T1000 (cell line): ENCODE results near the gene KISS1R.

ENCODE experiments used
- DNase-seq: peaks from one replicate; lab custom pipeline; 2025; ENCODE audit warnings: mixed read lengths; lab: John Stamatoyannopoulos, UW

KISS1R gene

DNA sequence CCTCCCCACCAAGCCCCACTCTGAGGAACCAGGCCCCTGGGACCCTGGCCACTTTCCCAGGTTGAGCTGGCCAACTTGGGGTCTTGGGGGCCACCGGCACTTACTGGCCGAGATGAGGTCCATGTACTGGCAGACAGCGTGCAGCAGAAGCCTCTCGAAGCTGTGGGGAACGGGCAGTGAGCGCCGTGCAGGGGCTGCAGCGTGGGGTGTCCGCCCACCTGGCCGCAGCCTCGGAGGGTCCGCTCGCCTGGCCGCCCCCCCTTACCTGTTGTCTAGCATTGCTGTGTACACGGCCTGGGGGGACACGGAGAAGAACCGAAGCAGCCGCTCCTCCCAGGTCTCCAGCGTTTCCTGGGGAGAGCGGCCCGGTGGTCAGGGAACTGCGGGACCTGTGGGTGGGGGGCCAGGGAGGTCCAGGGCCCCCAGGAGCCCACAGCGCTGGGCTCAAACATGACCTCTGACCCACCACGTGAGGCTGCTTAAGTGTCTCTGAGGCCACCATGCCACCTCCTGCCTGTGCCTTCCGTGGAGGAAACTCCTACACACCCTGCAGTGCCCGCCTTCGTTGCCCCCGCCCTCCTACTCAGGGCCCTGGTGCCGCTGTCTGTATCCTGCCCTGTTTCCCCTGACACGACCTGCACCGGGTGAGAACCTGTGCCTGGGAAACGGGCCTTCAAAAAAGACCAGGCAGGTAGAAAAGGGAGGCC lies 17.6 kb upstream of the KISS1R start:
- no peak for DNase-seq

DNA sequence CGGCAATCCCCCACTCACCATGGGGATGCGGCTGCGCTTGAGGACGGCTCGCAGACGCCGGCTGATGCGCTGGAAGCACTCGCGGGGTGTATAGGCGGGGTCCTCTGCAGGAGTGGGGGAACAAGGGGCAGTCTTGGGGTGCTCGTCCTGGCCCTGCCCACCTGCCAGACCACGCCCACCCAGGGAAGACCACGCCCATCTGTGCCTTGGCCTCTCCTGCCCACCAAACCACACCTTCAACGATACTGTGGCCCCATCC lies 17.2 kb upstream of the KISS1R start:
- DNase-seq, result no peak

DNA sequence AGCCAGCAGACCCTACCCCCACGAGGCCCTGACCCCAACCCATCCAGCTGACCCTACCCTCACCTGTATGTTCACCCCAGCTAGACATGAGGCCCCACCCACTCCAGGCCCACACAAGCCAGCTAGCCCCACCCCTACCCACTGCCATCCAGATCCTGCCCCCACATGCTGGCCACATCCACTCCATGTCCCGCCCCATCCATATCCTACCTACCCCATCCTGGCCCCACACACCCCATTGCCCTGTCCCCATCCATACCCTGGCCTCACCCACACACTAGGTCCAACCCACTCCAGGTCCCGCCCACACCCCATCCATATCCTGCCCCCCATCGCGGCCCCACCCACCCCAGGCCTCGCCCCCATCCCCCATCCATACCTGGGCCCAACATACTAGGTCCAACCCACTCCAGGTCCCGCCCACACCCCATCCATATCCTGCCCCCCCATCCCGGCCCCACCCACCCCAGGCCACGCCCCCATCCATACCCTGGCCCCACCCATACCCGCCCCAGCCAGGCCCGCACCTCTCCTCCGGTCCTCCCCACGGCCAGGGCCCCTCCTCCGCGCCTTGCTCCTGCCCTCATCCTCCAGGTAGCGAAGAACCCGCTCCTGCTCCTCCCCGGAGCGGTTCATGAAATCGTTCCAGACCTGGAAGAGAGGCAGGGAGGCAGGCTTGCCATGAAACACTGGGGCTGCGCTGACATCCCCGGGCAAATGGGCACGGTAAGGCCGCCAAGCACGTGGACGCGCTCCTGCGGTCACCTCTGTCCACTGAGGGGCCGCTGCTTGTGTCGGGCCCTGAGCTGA lies 16.6 kb upstream of the KISS1R start:
- no peak for DNase-seq

DNA sequence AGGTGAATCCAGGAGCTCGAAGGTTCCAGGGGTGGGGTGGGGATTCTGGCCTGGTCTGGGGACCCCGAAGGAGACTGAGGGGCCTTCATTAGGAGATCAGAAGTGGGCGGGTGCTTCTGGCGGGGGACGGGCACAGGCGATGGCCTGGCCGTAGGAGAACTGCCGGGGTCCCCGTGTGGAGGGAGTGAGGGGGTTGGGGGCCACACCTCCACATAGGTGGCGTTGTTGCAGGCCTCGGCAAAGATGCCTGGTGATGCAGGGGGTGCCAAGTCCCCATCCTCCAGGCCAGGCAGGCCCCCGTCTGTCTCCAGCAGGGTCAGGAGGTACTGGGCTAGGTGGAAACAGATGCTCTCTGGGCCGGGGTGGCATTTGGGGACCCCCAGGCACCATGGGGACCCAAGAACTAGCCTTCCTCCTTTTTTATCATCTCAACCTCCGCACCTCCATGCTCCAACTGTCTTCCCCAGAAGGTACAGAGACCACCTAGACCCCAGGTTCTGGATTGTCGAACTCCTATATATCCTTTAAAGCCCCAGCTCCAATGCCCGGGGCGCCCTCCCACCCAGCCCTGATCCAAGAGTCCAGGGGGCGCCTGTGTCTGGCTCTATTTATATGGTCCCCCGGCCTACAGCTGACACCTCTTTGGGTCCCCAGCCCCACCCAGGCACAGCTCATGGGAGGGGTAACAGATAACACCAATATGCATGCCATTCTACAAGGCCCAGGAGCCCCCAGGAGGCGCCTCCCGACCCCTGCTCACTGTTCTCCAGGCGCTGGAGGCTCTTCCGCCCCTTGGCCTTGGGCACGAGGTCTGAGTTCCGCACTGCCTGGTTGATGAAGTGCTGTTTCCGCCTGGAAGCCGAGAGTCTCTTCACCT lies 15.7 kb upstream of the KISS1R start:
- no peak for DNase-seq

DNA sequence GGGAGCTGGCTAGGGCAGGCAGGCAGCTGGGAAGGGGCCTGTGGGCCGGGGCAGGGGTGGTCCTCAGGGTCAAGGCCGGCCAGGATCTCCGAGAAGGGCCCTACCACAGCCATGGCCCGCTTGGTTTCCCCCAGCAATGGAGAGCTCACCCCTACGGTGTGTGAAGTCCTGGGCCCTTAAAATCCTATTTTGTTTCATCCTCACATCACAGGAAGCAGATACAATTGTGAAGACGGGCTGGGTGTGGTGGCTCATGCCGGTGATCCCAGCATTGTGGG lies 15.1 kb upstream of the KISS1R start:
- DNase-seq, result no peak

DNA sequence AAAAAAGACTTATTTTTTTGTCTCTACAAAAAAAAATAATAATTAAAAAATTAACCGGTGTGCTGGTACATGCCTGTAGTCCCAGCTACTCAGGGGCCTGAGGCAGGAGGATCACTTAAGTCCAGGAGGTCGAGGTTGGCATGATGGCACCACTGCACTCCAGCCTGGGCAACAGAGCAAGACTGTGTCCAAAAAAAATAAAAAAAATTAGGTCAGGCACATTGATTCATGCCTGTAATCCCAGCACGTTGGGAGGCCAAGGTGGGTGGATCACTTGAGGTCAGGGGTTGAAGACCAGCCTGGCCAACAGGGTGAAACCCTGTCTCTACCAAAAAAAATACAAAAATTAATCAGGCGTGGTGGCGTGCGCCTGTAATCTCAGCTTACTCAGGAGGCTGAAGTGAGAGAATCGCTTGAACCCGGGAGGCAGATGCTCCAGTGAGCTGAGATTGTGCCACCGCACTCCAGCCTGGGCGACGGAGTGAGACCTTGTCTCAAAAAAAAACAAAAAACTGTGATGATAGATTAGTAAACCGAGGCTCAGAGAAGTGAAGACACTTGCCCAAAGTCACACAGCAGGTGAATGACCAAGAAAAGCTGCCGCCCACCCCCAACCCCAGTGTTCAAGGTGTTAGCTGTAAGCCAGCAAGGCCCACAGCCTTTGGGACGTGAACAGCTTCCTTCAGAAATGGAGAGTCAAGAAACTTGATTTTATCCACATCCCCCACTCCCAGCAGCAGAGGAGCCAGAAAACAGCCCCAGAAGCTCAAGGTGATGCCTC lies 14.5 kb upstream of the KISS1R start:
- no peak for DNase-seq

DNA sequence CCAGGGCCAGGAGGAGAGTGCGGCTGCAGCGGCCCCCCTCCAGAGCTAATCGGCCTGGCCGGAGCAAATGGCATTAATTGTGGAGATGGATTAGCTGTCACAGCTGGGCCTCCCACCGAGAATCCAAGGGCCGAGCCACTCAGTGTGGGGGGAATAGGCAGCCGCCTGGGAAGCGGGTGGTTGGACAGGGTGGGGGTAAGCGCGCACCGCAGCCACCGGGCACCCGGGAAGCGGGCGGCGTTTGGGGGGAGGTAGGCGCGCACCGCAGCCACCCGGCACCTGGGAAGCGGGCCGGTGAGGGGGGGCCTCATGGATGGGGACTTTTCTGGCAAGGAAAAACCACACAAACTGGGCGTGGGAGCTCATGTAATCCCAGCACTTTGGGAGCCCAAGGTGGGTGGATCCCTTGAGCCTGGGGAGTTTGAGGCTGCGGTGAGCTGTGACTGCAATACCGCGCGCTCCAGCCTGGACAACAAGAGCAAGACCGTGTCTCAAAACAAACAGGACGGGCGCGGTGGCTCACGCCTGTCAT lies 13.8 kb upstream of the KISS1R start:
- no peak for DNase-seq

DNA sequence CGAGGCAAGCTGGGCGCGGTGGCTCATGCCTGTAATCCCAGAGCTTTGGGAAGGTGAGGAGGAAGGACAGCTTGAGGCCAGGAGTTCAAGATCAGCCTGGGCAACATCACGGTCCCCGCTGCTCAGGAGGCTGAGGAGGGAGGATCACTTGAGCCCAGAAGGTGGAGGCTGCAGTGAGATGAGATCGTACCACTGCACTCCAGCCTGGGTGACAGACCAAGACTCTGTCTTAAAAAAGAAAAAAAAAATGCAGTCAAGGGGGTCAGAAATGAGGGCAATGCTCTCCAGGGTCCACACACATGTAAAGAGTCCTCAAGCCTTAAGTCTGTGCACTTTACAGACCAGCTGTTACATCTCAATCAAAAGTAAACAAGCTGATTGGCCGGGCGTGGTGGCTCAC lies 12.6 kb upstream of the KISS1R start:
- DNase-seq, result no peak

DNA sequence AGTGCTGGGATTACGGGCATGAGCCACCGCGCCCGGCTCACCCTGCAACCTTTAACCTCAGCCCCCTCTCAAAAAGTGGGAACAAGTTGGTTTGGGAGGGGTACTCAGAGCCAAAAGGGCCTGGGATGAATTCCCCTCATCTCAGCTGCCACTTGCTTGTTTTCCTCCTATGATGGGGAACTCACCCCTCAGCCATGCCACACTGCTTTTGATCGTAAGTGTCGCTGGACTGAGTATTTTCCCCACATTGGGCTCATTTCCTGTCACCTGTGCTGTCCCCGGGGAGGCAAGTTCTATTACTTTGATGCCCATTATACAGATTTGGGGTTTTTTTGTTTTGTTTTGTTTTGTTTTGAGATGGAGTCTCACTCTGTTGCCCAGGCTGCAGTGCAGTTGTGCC lies 10.7 kb upstream of the KISS1R start:
- no peak for DNase-seq

DNA sequence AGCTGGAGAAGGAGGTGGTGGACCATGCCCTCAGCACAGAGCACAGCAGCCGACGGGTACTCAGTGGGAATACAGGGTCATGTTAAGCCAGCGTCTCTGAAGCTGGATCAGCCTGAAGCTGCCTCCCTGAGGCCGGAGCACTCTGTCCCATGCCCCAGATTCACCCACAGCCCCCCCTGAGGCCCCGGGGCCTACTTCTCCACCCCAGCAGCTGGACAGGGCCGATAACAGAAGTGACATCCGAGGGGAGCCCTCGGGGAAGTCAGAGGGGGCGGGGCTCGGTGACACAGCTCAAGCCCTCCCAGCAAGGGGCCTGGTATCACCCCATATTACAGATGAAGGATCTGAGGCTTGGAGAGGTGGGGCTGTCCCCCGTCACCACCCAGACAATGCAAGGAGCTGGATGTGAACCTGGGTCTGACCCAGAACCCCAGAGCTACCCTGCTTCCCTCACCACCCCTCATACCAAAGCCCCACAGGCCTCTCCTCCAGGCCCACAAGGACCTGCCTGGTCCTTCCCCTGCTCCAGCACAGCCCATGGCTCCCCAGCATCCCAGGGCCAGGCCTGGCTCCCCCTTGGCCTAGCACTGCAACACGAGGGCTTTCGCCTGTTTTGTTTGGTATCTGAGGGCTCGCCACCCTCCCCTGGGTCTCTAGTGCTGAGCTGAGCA lies 9.8 kb upstream of the KISS1R start:
- no peak for DNase-seq

DNA sequence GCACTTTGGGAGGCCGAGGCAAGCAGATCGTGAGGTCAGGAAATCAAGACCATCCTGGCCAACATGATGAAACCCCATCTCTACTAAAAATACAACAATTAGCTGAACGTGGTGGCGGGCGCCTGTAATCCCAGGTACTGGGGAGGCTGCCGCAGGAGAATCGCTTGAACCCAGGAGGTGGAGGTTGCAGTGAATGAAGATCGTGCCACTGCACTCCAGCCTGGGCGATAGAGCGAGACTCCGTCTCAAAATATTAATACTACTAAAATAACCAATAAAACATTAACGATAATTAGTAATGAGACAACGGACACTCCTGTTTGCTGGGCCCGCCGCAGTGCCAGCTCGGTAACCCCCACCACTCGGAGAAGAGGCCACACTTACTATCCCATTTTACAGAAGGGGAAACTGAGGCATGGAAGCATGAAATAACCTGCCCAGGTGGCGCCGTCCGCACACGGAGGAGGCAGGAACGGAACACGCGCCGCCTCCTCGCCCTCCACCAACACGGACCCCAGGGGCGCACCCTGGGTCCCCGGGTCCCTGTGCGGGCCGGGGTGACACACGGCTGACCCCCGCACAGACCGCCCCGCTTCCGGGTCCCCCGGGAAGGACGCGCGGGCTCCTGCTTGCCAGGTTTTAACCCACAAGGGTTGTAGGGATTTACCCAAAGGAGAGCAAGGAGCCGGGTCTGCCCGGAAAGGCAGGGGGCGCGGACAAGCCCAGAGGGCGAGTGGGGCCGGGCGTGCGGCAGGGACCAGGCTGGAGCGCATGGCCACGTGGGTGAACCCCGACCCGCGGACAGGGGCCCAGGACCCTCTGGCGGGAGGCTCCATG lies 5.7 kb upstream of the KISS1R start:
- DNase-seq, result no peak

DNA sequence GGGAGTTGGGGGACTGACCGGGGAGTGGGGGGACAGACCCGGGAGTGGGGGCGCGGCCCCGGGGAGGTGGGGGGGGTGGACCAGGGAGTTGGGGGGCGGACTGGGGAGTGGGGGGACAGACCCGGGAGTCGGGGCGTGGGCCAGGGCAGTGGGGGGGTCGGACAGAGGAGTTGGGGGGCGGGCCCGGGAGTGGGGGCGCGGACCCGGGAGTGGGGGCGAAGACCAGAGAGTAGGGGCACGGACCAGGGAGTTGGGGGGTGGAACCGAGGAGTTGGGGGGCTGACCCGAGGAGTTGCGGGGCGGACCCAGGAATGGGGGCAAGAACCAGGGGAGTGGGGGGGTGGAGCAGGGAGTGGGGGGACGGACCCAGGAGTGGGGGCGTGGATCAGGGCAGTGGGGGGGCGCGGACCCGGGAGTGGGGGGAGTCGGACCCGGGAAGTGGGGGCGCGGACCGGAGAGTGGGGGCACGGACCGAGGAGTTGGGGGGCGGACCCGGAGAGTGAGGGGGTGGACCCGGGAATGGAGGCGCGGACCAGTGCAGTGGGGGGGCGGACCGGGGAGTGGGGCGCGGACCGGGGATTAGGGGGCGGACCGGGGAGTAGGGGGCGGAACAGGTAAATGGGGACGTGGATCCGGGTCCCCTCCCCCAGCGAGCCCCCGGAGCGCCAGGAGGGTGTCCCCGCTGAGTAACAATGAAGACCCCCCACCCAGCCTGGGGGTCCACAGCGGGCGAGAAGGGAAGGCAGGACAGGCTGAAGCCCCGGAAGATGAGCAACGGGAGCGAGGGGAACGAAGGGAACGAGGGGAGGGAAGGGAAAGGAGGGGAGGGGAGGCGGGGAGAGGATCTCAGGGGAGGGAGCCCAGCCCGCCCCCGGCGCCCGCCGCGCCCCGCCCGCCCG lies 4.7 kb upstream of the KISS1R start:
- no peak for DNase-seq

DNA sequence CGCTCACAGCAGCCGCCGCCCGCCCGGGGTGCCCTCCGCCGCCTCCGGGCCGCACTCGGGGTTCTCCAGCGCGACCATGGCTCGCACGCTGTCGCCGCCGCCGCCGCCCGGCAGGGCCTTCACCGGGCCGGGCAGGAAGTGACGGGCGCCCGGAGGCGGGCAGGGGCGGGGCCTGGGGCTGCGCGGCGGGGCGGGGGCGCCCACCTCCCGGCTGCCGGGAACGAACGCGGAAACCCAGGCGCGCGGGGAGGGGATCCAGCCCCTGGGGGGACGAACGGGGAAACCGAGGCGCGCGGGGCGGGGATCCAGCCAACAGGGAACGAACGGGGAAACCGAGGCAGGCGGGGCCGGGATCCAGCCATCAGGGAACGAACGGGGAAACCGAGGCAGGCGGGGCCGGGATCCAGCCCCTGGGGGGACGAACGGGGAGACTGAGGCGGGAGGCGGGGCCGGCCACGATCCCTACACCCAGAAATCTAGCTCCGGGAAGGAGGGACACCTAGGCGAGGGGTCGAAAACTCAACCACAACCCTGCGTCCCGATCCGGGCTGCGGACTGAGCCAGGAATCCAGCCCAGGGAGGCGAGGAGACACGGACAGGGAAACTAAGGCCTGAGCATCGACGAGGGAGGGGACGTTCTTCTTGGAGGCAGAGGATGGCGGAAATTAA lies 3.9 kb upstream of the KISS1R start, which contains the start of gene R3HDM4:
Gene R3HDM4 (minus strand): TSS at position 140 of the 669 bp plus-strand sequence. CDS start 62 bp downstream, at position 78.
- peak; percentile 39 for DNase-seq

DNA sequence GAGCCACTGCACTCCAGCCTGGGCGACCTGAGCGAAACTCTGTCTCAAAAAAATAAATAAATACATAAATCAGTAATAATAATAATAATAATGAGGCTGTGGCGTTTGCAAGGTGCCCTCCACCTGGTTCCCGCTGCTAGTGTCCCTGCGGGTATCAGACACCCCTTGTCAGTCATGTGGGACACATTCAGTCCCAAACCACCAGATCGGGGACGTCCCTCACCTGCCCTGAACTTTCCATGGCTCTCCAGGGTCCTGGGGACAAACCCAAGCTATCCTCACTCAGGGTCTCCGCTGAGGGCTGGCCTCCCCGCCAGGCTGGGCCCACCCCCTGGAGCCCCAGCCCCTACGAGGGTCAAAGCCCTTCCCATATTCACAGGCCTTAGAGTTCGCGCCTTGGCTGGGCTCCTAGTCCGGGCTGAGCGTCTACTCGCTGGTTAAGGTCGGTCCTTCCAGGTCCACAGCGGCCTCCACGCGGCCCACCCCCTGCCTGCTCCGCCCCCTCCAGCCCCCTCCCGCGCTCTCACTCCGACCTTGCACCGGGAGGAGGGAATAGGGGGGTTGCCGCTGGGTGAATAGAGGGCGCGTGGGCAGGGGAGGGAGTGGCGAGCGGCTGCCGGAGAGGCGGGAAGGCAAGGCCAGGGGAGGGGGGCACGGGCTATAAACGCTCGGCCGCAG lies 349 bp upstream of the KISS1R start:
- no peak for DNase-seq

DNA sequence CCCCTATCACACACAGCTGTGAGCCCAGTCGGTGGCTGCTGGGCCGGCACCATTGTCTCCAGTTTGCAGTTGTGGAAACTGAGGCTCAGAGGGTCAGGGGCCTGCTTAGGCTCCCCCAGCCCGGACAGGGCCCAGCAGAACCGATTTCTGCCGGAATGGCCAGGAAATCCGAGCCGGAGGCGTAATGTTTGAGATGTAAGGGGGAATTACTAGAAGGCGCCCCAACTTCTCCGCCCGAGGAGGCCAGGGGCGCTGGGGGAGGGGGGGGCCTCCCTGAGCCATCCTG lies 962 bp downstream of the KISS1R start:
- DNase-seq, result no peak

DNA sequence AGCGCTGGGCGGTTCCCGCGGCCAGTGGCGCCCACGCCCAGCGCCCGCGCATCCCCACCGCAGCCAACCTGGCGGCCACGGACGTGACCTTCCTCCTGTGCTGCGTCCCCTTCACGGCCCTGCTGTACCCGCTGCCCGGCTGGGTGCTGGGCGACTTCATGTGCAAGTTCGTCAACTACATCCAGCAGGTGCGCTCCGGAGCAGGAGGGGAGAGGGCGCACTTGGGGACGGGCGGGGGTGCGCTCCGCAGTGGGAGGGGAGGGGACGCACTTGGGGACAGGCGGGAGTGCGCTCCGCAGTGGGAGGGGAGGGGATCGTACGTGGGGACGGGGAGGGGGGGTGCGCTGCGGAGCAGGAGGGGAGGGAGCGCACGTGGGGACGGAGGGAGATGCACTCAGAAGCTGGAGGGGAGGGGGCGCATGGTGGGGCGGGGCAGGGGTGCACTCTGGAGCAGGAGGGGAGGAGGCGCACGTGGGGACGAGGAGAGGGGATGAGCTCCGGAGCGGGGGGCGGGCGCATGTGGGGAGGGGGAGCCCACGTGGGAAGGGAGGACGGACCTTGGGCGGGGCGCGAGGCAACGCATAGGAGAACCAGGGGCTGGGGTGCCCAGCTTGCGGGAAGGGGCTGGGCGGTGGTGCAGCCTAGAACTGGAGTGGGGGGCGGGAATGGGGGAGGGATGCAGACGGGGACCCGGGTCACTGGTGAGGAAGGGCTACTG lies 1.5 kb downstream of the KISS1R start:
- DNase-seq, result no peak

DNA sequence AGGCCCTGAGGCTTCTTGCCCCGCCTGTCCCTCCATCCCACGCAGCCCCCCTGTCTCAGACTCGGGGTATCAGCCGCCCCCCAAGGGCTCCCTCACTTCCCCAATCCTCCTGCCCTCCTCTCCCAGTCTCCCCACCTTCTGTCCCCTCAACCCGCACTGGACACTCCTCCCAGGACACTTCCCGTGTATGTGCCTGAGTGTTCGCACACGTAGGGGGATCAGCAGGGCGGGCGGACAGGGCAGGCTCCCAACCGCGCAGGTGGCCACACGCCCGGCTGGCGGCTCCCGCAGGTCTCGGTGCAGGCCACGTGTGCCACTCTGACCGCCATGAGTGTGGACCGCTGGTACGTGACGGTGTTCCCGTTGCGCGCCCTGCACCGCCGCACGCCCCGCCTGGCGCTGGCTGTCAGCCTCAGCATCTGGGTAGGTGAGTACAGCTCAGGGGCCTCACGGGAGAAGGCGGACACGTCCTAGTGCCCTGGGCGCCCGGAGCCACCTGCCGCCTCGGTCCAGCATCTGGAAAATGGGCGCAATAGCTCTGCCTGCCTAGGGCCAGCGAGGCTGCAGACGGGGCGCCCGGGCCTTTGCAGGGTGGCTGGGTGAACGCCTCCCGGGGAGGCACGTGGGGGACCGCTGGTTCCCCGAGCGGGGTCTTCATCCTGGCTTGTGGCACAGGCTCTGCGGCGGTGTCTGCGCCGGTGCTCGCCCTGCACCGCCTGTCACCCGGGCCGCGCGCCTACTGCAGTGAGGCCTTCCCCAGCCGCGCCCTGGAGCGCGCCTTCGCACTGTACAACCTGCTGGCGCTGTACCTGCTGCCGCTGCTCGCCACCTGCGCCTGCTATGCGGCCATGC lies 2.3 kb downstream of the KISS1R start:
- DNase-seq, result no peak
